Retinal pigment epithelial cell (primary cell): ENCODE results near the gene ARVCF.

Source experiments
- DNase-seq: peaks from one replicate; pipeline ENCODE4 v3.0.0-alpha.2; 2010; ENCODE audit warnings: low read depth
- H3K4me3 ChIP-seq: 2 replicates; pipeline ENCODE4 v1.5.1; 2011; ENCODE audit warnings: mild to moderate bottlenecking, low read length, control low read depth, moderate library complexity
- TF ChIP-seq, protein P1 (sequence below): conservative IDR thresholded peaks from 2 replicates; pipeline ENCODE4 v1.5.1; 2011; ENCODE audit warnings: low read depth, low read length, control low read depth, inconsistent platforms

Gene ARVCF

DNA sequence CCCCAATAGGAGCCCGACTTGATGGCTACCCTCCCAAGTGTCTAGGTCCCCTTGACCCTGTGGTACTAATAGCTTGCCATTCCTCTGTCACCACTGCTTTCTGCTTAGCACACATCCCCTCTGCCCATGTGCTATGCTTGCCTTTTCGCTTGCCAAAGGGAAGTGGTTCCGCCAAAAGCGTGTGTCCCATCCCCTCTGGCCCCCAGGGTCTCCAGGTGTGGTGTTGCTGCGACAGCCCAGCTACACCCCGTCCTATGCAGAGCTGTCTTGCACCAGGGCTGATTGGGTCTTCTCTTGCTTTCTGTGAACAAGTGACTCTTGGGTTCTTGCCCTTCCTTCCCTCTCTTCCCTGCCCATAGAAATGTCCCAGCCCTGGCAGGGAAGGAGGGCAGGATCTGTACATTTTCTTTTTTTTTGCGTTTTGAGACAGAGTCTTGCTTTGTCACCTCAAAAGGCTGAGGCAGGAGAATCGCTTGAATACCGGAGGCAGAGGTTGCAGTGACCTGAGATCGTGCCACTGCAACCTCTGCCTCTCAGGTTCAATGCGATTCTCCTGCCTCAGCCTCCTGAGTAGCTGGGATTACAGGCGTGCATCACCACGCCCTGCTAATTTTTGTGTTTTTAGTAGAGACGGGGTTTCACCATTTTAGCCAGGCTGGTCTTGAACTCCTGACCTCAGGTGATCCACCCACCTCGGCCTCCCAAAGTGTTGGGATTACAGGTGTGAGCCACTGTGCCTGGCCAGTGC, 8.2 kb upstream of the ARVCF start:
- no peak overlapping the region for H3K4me3 ChIP-seq
- TF ChIP-seq, protein P1, sequence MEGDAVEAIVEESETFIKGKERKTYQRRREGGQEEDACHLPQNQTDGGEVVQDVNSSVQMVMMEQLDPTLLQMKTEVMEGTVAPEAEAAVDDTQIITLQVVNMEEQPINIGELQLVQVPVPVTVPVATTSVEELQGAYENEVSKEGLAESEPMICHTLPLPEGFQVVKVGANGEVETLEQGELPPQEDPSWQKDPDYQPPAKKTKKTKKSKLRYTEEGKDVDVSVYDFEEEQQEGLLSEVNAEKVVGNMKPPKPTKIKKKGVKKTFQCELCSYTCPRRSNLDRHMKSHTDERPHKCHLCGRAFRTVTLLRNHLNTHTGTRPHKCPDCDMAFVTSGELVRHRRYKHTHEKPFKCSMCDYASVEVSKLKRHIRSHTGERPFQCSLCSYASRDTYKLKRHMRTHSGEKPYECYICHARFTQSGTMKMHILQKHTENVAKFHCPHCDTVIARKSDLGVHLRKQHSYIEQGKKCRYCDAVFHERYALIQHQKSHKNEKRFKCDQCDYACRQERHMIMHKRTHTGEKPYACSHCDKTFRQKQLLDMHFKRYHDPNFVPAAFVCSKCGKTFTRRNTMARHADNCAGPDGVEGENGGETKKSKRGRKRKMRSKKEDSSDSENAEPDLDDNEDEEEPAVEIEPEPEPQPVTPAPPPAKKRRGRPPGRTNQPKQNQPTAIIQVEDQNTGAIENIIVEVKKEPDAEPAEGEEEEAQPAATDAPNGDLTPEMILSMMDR, result no peak
- DNase-seq, result no peak

DNA sequence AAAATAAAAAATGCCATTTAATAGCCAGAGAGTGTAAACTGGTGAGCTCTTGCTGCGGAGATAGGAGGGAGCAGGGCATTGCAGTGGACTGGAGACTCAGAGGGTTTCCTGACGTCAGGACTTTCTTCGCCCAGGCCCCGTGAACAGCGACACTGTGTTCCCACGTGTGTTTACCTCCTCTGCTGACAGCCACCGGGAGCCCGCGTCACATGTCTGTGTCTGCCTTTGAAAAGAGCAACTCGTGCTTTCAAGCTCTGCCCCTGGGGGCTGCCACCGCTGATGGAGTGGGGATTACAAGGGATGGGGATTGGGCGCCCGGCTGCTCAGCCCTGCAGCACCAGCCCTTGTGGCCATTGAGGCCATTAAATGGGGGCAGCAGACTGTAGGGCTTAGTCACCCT, 7.6 kb upstream of the ARVCF start:
- peak; percentile 35 for DNase-seq
- TF ChIP-seq, protein P1, result no peak
- no peak overlapping the region for H3K4me3 ChIP-seq

DNA sequence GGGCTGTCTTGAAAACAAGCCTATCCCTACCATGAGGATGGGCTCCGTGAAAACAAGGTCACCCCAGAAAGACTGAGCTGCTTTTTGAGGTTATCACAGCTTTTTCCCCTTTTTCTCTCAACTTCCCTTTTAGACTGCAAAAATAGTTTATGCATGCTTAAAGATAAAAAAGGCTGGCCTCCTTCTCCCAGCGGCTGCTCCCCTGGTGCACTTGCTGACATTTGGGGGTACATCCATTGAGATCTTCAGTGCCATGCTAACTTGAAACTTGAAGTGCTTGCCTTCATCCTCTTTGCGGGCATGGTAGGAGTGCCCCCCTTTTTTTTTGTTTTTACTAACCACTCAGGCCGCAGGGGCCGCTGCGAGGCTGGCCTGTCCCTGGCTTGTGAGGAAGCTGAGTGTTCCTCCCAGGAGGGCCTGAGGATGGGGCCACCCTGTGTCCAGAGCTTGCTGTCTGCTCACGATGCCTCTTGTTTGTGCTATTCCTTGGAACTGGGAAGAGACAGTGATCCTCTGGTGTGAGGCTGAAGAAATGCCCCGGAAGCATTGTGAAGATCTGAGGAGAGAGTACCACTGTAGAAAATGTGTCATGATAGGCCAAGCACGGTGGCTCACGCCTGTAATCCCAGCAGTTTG, 6.5 kb upstream of the ARVCF start:
- DNase-seq, result no peak
- H3K4me3 ChIP-seq, result no peak overlapping the region
- TF ChIP-seq, protein P1, result no peak

DNA sequence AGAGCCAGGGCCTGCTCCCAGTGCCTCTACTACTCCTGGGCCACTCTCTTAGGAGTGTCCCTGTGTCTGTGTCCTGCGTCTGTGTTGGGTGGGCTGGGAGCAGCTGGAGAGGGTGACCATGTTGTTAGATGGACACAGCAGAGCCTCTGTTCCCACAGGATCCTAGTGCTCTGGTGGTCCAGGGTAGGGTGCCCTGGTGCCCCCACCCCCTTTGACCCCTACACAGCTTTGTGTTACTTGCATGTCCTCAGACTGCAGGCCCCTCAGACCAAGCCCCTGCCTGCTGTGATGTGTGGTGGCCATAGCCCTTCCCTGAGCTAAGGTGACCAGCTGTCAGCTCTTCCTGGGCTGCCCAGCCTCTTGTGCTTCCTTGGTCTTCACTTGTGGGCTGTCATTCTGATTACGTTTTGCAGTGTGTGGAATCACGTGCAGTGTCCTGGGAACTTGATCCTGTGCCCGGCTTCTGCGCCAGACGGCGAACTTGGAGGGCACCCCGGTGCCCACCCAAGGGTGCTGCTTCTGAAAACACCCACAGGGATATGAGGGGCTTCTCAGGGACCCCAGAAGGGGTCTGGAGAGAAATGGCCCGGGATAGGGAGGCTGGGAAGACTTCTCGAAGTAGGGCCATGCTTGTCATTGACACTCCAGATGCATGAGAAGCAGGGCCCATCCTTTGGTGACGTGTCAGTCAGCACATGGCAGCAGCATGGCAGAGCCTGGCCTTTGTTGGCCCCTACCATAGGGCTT, 5.8 kb upstream of the ARVCF start:
- no peak for DNase-seq
- TF ChIP-seq, protein P1, result no peak
- H3K4me3 ChIP-seq, result peak overlapping the region; percentile 89

DNA sequence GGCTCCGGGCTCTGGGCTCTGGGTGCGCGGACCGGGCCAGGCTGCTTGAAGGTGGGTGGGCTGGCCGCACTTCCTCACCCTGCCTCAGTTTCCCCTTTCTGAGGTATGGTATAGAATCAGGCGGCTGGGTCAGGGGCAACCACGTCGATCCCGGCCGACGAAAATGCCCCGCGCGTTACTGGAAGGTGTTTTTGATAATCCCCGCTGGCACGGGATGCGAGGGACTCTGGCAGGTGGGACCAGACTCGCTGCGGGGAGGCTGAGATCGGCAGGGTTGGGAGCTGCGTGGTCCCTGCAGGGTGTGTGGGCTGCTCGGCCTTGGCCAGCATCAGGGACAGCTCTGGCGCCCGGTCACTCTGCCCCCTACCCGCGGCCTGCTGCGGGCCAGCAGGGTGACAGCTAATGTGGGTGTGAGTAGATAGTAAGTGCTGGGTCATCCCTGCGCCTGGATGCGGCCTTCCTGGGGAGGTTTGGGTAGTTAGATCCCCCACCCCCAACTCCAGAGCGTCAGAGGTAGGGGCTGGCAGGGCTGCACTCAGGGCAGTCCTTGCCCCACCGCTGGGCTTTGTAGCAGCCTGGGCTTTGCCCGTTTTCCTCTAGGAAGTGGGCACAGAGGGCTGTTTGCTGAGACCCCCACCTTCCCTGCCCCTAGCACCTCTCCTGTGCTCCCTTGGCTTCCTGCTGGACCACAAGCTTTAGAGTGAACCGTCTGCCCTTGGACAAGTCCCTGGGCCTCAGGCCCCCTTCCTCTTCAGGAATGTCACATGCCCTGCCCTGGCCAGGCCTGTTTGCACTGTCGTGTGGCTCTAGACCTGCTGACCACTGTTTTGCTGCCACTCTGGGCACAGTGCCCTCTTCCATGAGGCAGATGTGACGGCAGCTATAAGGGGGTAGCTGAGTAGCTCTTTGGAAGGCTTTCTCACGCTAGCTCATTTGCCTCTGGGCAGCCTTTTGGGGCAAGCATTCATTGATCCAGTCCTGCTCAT, 4.9 kb upstream of the ARVCF start:
- H3K4me3 ChIP-seq, result peak overlapping the region; percentile 89
- peak; percentile 61 for DNase-seq
- TF ChIP-seq, protein P1, result peak; percentile 9

DNA sequence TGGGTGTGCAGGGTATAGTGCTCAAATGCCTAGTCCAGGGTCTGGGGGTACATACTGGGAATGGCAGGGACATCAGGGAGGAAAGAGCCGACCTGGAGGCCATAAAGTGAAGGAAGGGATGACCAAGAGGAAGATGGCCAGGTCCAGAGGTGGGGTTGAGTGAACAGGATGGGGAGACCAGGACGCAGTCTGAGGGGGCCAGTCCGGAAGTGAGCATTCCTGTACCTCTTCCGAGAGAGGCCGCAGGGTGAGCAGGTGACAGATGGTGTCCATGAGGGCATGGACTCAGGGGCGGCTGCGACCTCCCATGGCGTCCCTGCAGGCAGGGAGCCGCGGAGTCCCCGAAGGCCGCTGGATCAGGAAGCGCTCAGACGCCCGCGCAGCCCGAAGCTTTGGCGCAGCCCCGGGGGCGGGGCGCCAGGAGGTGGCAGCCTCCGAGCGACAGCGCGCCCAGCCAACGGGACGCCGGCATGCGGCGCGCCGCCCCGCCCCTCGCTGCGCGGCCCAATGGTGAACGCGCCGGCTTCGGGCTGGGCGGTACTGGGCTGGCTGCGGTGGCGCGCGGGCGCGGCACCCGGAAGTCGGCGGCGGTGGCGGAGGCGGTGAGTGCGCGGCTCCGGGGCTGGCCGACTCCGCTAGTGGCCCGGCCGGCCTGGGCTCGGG, 4.0 kb upstream of the ARVCF start, which contains the start of gene TANGO2:
TANGO2 (plus strand) TSS at position 578 of the 663 bp plus-strand sequence. CDS start 15,689 bp downstream, outside the sequence.
- no peak for DNase-seq
- TF ChIP-seq, protein P1, result no peak
- peak within 1 kb of the TSS; percentile 89 for H3K4me3 ChIP-seq
